T-cell (primary cell): ENCODE measurements around the gene ADM. TPM values are rescaled to one million over a fixed set of nuclear protein-coding genes. Genes with fewer than 3 reads are reported as not detected.
A peak's percentile ranks its signal among the peaks of the same experiment; 100 is the strongest.

Source experiments
- ATAC-seq, 4 experiments: fragments of 200-7000 bp in 3 of 4; fragments of 150-1000 bp in 1 of 4; cut with Tn5 transposase; replicated peaks in 1 of 4; 1 replicate in 3 of 4; 2 replicates in 1 of 4; pipeline ENCODE4 v1.10.0; 2021; ENCODE audit warnings: moderate library complexity in 3 of 4, mild to moderate bottlenecking in 2 of 4, moderate number of reproducible peaks in 1 of 4
- CTCF ChIA-PET, 2 donors: fragments of 300-600 bp; sonication (Branson Sonifier 250); formaldehyde crosslinking; loops; one replicate each; lab custom pipeline; 2022; ENCODE audit warnings: antibody characterized with exemption in 2 of 2; lab: Charles Lee
- POLR2A ChIA-PET, 2 donors: fragments of 300-600 bp; sonication (Branson Sonifier 250); formaldehyde crosslinking; loops; one replicate each; lab custom pipeline; 2022; ENCODE audit warnings: antibody characterized with exemption in 2 of 2; lab: Charles Lee
- DNase-seq, 35 experiments: peaks; one replicate each; pipeline versions ENCODE4 v3.0.0 to v3.0.0-alpha.2; 2013 to 2023
- H3K27ac ChIP-seq: one replicate; pipeline ENCODE4 v1.5.1; 2013; ENCODE audit warnings: low read length
- H3K27me3 ChIP-seq, 2 experiments: replicated peaks in 1 of 2; 1 replicate in 1 of 2; 2 replicates in 1 of 2; pipeline versions ENCODE4 v1.6.1 to v1.7.0; 2013; ENCODE audit warnings: low read length in 1 of 2, mixed read lengths in 1 of 2; ENCODE audit not compliant: control insufficient read depth in 2 of 2, insufficient read depth in 2 of 2; ENCODE audit errors: extremely low read depth in 1 of 2
- H3K36me3 ChIP-seq, 2 donors: 1 replicate in 1 of 2; 2 replicates in 1 of 2; pipeline versions ENCODE4 v1.6.1 to v1.7.0; 2013; ENCODE audit warnings: low read length in 1 of 2; ENCODE audit not compliant: control insufficient read depth in 2 of 2, insufficient read depth in 1 of 2; ENCODE audit errors: extremely low read depth in 1 of 2
- H3K4me1 ChIP-seq, 2 experiments: 1 replicate in 1 of 2; 2 replicates in 1 of 2; pipeline versions ENCODE4 v1.6.1 to v1.7.0; 2013; ENCODE audit warnings: low read length in 2 of 2, mixed read lengths in 1 of 2; ENCODE audit not compliant: insufficient read depth in 2 of 2, control insufficient read depth in 1 of 2; ENCODE audit errors: extremely low read depth in 1 of 2
- H3K4me3 ChIP-seq, 2 donors: 1 replicate in 1 of 2; 2 replicates in 1 of 2; pipeline versions ENCODE4 v1.5.1 to v1.7.0; 2013; ENCODE audit warnings: mild to moderate bottlenecking in 2 of 2, low read length in 1 of 2, moderate library complexity in 1 of 2; ENCODE audit not compliant: control insufficient read depth in 1 of 2; ENCODE audit errors: extremely low read depth in 1 of 2
- H3K9me3 ChIP-seq: 2 replicates; pipeline ENCODE4 v1.7.0; 2013
- H3K27ac Mint-ChIP-seq, 2 donors: one replicate each; pipeline ENCODE4 v1.8.0; 2020 to 2021; ENCODE audit warnings: mild to moderate bottlenecking in 2 of 2, mixed read lengths in 2 of 2
- H3K27me3 Mint-ChIP-seq, 2 donors: one replicate each; pipeline ENCODE4 v1.8.0; 2021 to 2022; ENCODE audit warnings: mixed read lengths in 2 of 2
- H3K36me3 Mint-ChIP-seq: one replicate; pipeline ENCODE4 v1.8.0; 2021; ENCODE audit warnings: mixed read lengths
- H3K4me1 Mint-ChIP-seq, 3 donors: one replicate each; pipeline ENCODE4 v1.8.0; 2020 to 2022; ENCODE audit warnings: mixed read lengths in 3 of 3, mild to moderate bottlenecking in 1 of 3
- H3K4me3 Mint-ChIP-seq, 3 donors: one replicate each; pipeline ENCODE4 v1.8.0; 2020 to 2022; ENCODE audit warnings: mild to moderate bottlenecking in 3 of 3, mixed read lengths in 3 of 3, moderate library complexity in 3 of 3
- H3K9me3 Mint-ChIP-seq, 3 donors: one replicate each; pipeline ENCODE4 v1.8.0; 2020 to 2022; ENCODE audit warnings: mixed read lengths in 3 of 3
- WGBS: methylation state at CpG from one replicate; pipeline ENCODE4 v1.1.5; 2013; ENCODE audit warnings: missing lambda C conversion rate; ENCODE audit not compliant: insufficient coverage; 5-methylcytosine and 5-hydroxymethylcytosine counted together
- total RNA-seq, 35 experiments: library from RNA in 6 of 35; stranded (reverse) in 6 of 35; fragments of 120-200 nt in 1 of 35; gene quantifications; one replicate each; pipeline versions ENCODE4 v1.2.1 to v1.2.4 and lab custom pipeline; 2013 to 2026

Gene ADM
- total RNA-seq, 5 donors from 2014 or later (not counting 1 experiment from before 2014, with no cell fraction given), result 0.37 to 1.2 (median 0.64) TPM; not detected in 1

GRCh38 chr11:10320736-10321465 lies 16.0 kb downstream of the ADM start:
- Mint-ChIP-seq H3K36me3 (no peaks in the 10 kb centered on the region), H3K4me3 (no peak overlapping the region), H3K27ac (no peak overlapping the region), H3K27me3 (peaks cover 12 to 15% of the 10 kb centered on the region in 2 donors), H3K4me1 (peaks cover 0 to 8% (median 5%) of the 10 kb centered on the region in 3 donors), H3K9me3 (no peaks in the 10 kb centered on the region)
- WGBS, result no CpG with 5 or more reads among the region's 4 CpGs
- Histone ChIP-seq H3K9me3 (no peaks in the 10 kb centered on the region), H3K4me3 (no peak overlapping the region), H3K4me1 (peaks cover 0 to 2% of the 10 kb centered on the region in 2 experiments), H3K27me3 (peaks cover 0 to 8% of the 10 kb centered on the region in 2 experiments), H3K36me3 (no peaks in the 10 kb centered on the region), H3K27ac (no peak overlapping the region)
- POLR2A ChIA-PET, result no interaction called here
- CTCF ChIA-PET, result interaction anchor here in 1 of 2 donors (0.7 to 1.5 kb wide), 4 partner anchors 17 to 563 kb away, joined by 3 read pairs; no protein-coding TSS in a partner anchor
- ATAC-seq, result no peak
- DNase-seq, result no peak

GRCh38 chr11:10322401-10322800 lies 17.5 kb downstream of the ADM start:
- 93% methylated on average over 2 of the region's 2 CpGs for WGBS
- Histone ChIP-seq H3K36me3 (no peaks in the 10 kb centered on the region), H3K27ac (no peak overlapping the region), H3K4me3 (no peak overlapping the region), H3K9me3 (no peaks in the 10 kb centered on the region), H3K4me1 (peaks cover 0 to 2% of the 10 kb centered on the region in 2 experiments), H3K27me3 (peaks cover 0 to 8% of the 10 kb centered on the region in 2 experiments)
- H3K4me1 Mint-ChIP-seq, result peaks cover 0 to 8% (median 5%) of the 10 kb centered on the region in 3 donors
- ChIA-PET POLR2A (interaction anchor here in 1 of 2 donors (0.7 kb wide), 1 partner anchor 26 kb away, joined by 5 read pairs; no protein-coding TSS in a partner anchor), CTCF (interaction anchor here (0.6 to 1.5 kb wide), 3 partner anchors 112 to 789 kb away, joined by 3 to 4 read pairs (median 3); no protein-coding TSS in a partner anchor)
- H3K4me3 Mint-ChIP-seq, result no peak overlapping the region
- DNase-seq (no peak), ATAC-seq (no peak)
- peak overlapping the region in 1 of 2 donors; percentile 5 for H3K27ac Mint-ChIP-seq
- H3K36me3 Mint-ChIP-seq, result no peaks in the 10 kb centered on the region
- H3K9me3 Mint-ChIP-seq, result no peaks in the 10 kb centered on the region
- H3K27me3 Mint-ChIP-seq, result peaks cover 6 to 12% of the 10 kb centered on the region in 2 donors

DNA sequence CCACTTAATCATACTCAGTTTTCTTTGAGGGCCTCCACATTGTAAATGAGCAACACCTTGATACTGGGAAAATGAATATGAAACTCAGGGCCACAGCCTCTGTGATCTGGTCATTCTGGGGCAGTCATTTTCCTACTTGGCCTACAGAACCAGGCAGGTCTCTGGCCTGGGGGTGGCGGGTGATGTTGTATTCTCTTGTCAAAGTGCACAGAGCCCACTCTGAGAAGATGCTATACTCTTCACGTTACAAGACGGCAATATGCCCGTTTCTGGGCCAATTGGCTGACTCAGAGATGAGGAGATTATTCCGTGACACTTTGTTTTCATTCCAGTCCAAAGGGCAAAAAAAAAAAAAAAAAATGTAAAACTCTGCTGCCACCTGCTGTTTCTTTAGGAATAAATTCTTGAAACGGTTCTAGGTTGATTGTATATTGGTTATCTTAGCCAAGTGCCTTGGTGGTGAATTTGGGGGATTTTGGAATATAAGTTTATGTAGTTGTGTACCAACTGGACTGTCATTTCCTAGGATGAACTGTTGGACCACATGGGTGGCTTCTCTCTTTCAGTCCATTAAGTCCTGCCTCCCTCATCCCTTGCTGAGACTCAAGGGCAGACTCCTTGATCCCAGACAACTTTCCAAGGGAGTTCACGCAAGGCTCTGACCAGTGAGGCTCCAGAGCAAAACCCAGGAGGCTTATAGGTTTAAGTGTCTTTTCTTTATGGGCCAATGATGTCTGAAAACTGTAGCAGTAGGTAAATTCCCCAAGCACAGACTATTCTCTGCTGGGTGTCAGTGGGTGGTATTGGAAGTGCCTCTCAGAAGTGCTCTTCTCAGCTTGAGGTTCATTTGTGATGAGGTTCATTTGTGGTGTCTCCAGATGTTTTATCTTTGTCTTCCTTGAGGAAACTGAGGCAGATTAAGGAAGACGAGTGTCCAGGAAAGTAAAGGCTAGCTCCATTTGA lies 18.2 kb downstream of the ADM start:
- H3K4me1 ChIP-seq, result peaks cover 0 to 2% of the 10 kb centered on the region in 2 experiments
- peaks cover 0 to 5% of the 10 kb centered on the region in 2 experiments for H3K27me3 ChIP-seq
- Mint-ChIP-seq H3K4me1 (peaks cover 0 to 8% (median 5%) of the 10 kb centered on the region in 3 donors), H3K27ac (peak overlapping the region in 1 of 2 donors; percentile 5), H3K9me3 (no peaks in the 10 kb centered on the region), H3K4me3 (no peak overlapping the region), H3K27me3 (peaks cover 6 to 12% of the 10 kb centered on the region in 2 donors), H3K36me3 (no peaks in the 10 kb centered on the region)
- ATAC-seq (peak; percentile 63 to 83 (median 78)), DNase-seq (peak in 6 of 35 experiments; percentile 8 to 64 (median 23))
- H3K27ac ChIP-seq, result no peak overlapping the region
- no peaks in the 10 kb centered on the region for H3K9me3 ChIP-seq
- H3K36me3 ChIP-seq, result no peaks in the 10 kb centered on the region
- 7% methylated on average over 6 of the region's 8 CpGs for WGBS
- no peak overlapping the region for H3K4me3 ChIP-seq
- POLR2A ChIA-PET, result interaction anchor here in 1 of 2 donors (0.6 kb wide), 1 partner anchor 1902 kb away, joined by 10 read pairs; no protein-coding TSS in a partner anchor
- CTCF ChIA-PET, result interaction anchor here (0.6 to 1.3 kb wide), 6 partner anchors 11 to 790 kb away, joined by 3 to 7 read pairs (median 3); no protein-coding TSS in a partner anchor

- ChIA-PET POLR2A (interaction anchor here in 1 of 2 donors (0.6 kb wide), 1 partner anchor 1901 kb away, joined by 10 read pairs; no protein-coding TSS in a partner anchor), CTCF (interaction anchor here (0.6 to 1.3 kb wide), 6 partner anchors 9 to 789 kb away, joined by 3 to 7 read pairs (median 3); no protein-coding TSS in a partner anchor)
- Histone ChIP-seq H3K4me3 (no peak overlapping the region), H3K36me3 (no peaks in the 10 kb centered on the region), H3K9me3 (no peaks in the 10 kb centered on the region), H3K4me1 (peaks cover 0 to 2% of the 10 kb centered on the region in 2 experiments), H3K27me3 (peaks cover 0 to 5% of the 10 kb centered on the region in 2 experiments), H3K27ac (no peak overlapping the region)
- Mint-ChIP-seq H3K27me3 (peaks cover 10 to 15% of the 10 kb centered on the region in 2 donors), H3K27ac (no peak overlapping the region), H3K9me3 (no peaks in the 10 kb centered on the region), H3K36me3 (no peaks in the 10 kb centered on the region), H3K4me3 (no peak overlapping the region), H3K4me1 (peaks cover 0 to 6% (median 5%) of the 10 kb centered on the region in 3 donors)
- DNase-seq (no peak), ATAC-seq (no peak)
- WGBS, result 29% methylated on average over 1 of the region's 1 CpG
These were observed 18.9 kb downstream of the ADM start for GRCh38 chr11:10323793-10324170.

DNA sequence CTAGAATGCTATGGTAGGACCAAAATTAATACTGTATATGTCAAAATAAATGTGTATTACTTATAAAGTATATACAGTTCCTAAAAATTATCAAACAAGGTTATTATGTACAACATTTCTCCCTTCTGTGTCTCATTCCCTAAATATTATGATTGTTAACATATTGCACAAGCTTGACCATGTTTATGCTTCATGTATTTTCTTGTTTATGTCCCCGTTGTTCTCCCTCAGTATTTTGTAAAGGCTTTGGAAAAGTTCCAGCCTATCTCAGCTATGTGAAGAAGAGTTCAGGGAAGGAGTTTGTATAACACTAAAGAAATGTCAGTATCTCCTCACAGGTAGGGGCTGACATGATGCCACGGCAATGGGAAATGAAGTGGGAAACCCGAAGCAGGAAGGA lies 19.6 kb downstream of the ADM start:
- Mint-ChIP-seq H3K4me3 (no peak overlapping the region), H3K27me3 (peaks cover 10 to 15% of the 10 kb centered on the region in 2 donors), H3K9me3 (no peaks in the 10 kb centered on the region), H3K4me1 (peaks cover 0 to 6% (median 5%) of the 10 kb centered on the region in 3 donors), H3K27ac (no peak overlapping the region), H3K36me3 (no peaks in the 10 kb centered on the region)
- Histone ChIP-seq H3K27me3 (peaks cover 0 to 5% of the 10 kb centered on the region in 2 experiments), H3K4me3 (no peak overlapping the region), H3K36me3 (no peaks in the 10 kb centered on the region), H3K9me3 (no peaks in the 10 kb centered on the region), H3K27ac (no peak overlapping the region), H3K4me1 (peaks cover 0 to 2% of the 10 kb centered on the region in 2 experiments)
- POLR2A ChIA-PET, result no interaction called here
- ATAC-seq (no peak), DNase-seq (no peak)
- no CpG with 5 or more reads among the region's 3 CpGs for WGBS
- CTCF ChIA-PET, result interaction anchor here (1.2 to 1.3 kb wide), 2 partner anchors 10 to 18 kb away, joined by 3 read pairs; no protein-coding TSS in a partner anchor
